HepG2 (cell line): ENCODE measurements around the gene SGPP2. TPM values are rescaled to one million over a fixed set of nuclear protein-coding genes. Genes with fewer than 3 reads are reported as not detected.

Experiments used
- ATAC-seq: fragments of 200-7000 bp; cut with Tn5 transposase; 3 replicates; pipeline ENCODE4 v1.9.1; 2020; ENCODE audit warnings: mild to moderate bottlenecking, moderate library complexity
- BruUV-seq: library from RNA; stranded (reverse); fragments of 400-500 nt; replicated peaks from 2 replicates; lab custom pipeline; 2021; lab: Mats Ljungman, UMichigan
- CTCF ChIA-PET: fragments of 300-600 bp; formaldehyde crosslinking; extraction: SDS; loops from one replicate; lab custom pipeline; 2021; ENCODE audit warnings: low total read pairs, inconsistent platforms, low intra/inter-chr PET ratio; lab: Yijun Ruan, JAX
- POLR2A ChIA-PET: fragments of 350-600 bp; sonication (Branson Sonifier 250); formaldehyde crosslinking; loops from one replicate; lab custom pipeline; 2020; ENCODE audit warnings: antibody characterized with exemption, inconsistent platforms; lab: Yijun Ruan, JAX
- DNase-seq: peaks from one replicate; pipeline ENCODE4 v3.0.0-alpha.2; 2015; ENCODE audit warnings: low spot score
- FAIRE-seq: peaks from 3 replicates; lab custom pipeline; 2011; peaks lifted over from hg19 to GRCh38; lab: Jason Lieb, UNC
- H2AFZ ChIP-seq: one replicate; pipeline ENCODE4 v1.6.1; 2011; ENCODE audit warnings: low read length, inconsistent platforms
- H3K27ac ChIP-seq: fragments of 300-600 bp; 3 replicates; pipeline ENCODE4 v1.8.0; 2011; ENCODE audit warnings: mixed run types, mild to moderate bottlenecking, mixed read lengths, low read length, inconsistent platforms; ENCODE audit not compliant: insufficient read depth; ENCODE audit errors: extremely low read length
- H3K27me3 ChIP-seq, 2 experiments: fragments of 200-600 bp in 1 of 2; 2 replicates in 1 of 2; 3 replicates in 1 of 2; pipeline versions ENCODE4 v1.6.0 to v1.8.0; 2011; ENCODE audit warnings: low read length in 2 of 2, mild to moderate bottlenecking in 2 of 2, moderate library complexity in 2 of 2, inconsistent platforms in 1 of 2; ENCODE audit not compliant: insufficient read depth in 2 of 2, control insufficient read depth in 1 of 2
- H3K36me3 ChIP-seq, 2 experiments: fragments of 200-600 bp in 1 of 2; replicated peaks in 1 of 2; 2 replicates in 1 of 2; 3 replicates in 1 of 2; pipeline versions ENCODE4 v1.5.1 to v1.8.0; 2011; ENCODE audit warnings: low read length in 2 of 2, inconsistent platforms in 1 of 2; ENCODE audit not compliant: insufficient read depth in 2 of 2, control insufficient read depth in 1 of 2
- H3K4me1 ChIP-seq: 2 replicates; pipeline ENCODE4 v1.5.1; 2012; ENCODE audit warnings: low read length, inconsistent platforms; ENCODE audit not compliant: insufficient read depth
- H3K4me2 ChIP-seq: 2 replicates; pipeline ENCODE4 v1.6.0; 2011; ENCODE audit warnings: low read depth, low read length, inconsistent platforms
- H3K4me3 ChIP-seq, 3 experiments: fragments of 200-600 bp in 1 of 3; sonication (generic), shearing (Covaris generic) in 1 of 3; replicated peaks in 1 of 3; 2 replicates each; pipeline ENCODE4 v1.5.1; 2011 to 2016; ENCODE audit warnings: low read length in 3 of 3, inconsistent platforms in 2 of 3, low read depth in 2 of 3, mild to moderate bottlenecking in 2 of 3, control low read depth in 1 of 3, mixed read lengths in 1 of 3; ENCODE audit not compliant: insufficient read depth in 1 of 3
- H3K79me2 ChIP-seq: one replicate; pipeline ENCODE4 v1.6.1; 2011; ENCODE audit warnings: low read length, inconsistent platforms; ENCODE audit not compliant: insufficient read depth
- H3K9ac ChIP-seq: 2 replicates; pipeline ENCODE4 v1.6.0; 2011; ENCODE audit warnings: mild to moderate bottlenecking, low read depth, low read length, inconsistent platforms; ENCODE audit not compliant: insufficient read depth
- H3K9me3 ChIP-seq: 2 replicates; pipeline ENCODE4 v1.5.1; 2012; ENCODE audit warnings: mild to moderate bottlenecking, low read length
- H4K20me1 ChIP-seq: 2 replicates; pipeline ENCODE4 v1.6.0; 2011; ENCODE audit warnings: inconsistent platforms, mild to moderate bottlenecking, low read length, moderate library complexity; ENCODE audit not compliant: insufficient read depth
- KLF13 ChIP-seq: sonication (generic); formaldehyde crosslinking; IDR thresholded peaks from 2 replicates; pipeline ENCODE4 v1.4.0; 2020; ENCODE audit warnings: mild to moderate bottlenecking, missing genetic modification reagents
- MED8 ChIP-seq: sonication (generic); formaldehyde crosslinking; IDR thresholded peaks from 2 replicates; pipeline ENCODE4 v1.8.1; 2023; ENCODE audit warnings: mild to moderate bottlenecking, missing genetic modification reagents; ENCODE audit not compliant: insufficient replicate concordance
- PCBP2 ChIP-seq: fragments of 200-400 bp; formaldehyde crosslinking; optimal IDR thresholded peaks from 2 replicates; pipeline ENCODE3; 2018; ENCODE audit warnings: low read length, low read depth; ENCODE audit not compliant: poor library complexity, severe bottlenecking
- WGBS: methylation state at CpG from one replicate; pipeline ENCODE4 v1.1.6; 2017; ENCODE audit warnings: low lambda C conversion rate; 5-methylcytosine and 5-hydroxymethylcytosine counted together
- in situ Hi-C: cut with HindIII; loops from 2 replicates; pipeline ENCODE4 v1.10.0; 2017; ENCODE audit warnings: low pct_unique_long_range_greater_than_20kb; ENCODE audit not compliant: extremely low pct_ligation_motif_present
- intact Hi-C: fragments of 100-400 bp; cut with micrococcal nuclease; formaldehyde crosslinking; loops from one replicate; pipeline ENCODE4 v1.10.0; 2022; ENCODE audit not compliant: unreplicated experiment
- polyA plus RNA-seq, 8 experiments: library from polyadenylated mRNA; depleted of rRNA in 3 of 8; stranded (reverse) in 7 of 8; unstranded in 1 of 8; fragments of >200 nt; fragmentation: Illumina TruSeq in 4 of 8; extraction: Trizol in 4 of 8; gene quantifications; 2 replicates each; pipeline versions ENCODE4 v1.2.1 to v1.2.3, GENCODE V29; 2011 to 2016; ENCODE audit warnings: low read depth in 4 of 8, missing spikeins in 1 of 8, mixed read lengths in 1 of 8; ENCODE audit not compliant: insufficient read depth in 1 of 8
- total RNA-seq, 5 experiments: library from RNA; depleted of rRNA; stranded (reverse); fragments of >200 nt; fragmentation: Illumina TruSeq; extraction: Trizol; gene quantifications; 2 replicates each; pipeline ENCODE4 v1.2.3, GENCODE V29; 2016; ENCODE audit warnings: low read depth in 1 of 5
- TF ChIP-seq, protein P1 (sequence below), 2 experiments: IDR thresholded peaks; 2 replicates each; pipeline ENCODE4 v1.6.1; 2011 to 2012; ENCODE audit warnings: low read length in 2 of 2, borderline replicate concordance in 1 of 2, low read depth in 1 of 2, mild to moderate bottlenecking in 1 of 2, moderate library complexity in 1 of 2
- TF ChIP-seq, protein P2 (sequence below), 2 experiments: fragments of 450-650 bp in 1 of 2; sonication (generic) in 1 of 2; formaldehyde crosslinking in 1 of 2; IDR thresholded peaks; 2 replicates each; pipeline versions ENCODE4 v1.6.1 to v1.8.0; 2016 to 2022; ENCODE audit warnings: antibody characterized with exemption in 1 of 2, mild to moderate bottlenecking in 1 of 2, missing genetic modification reagents in 1 of 2
- TF ChIP-seq, protein P3 (sequence below): sonication (generic); formaldehyde crosslinking; conservative IDR thresholded peaks from 2 replicates; pipeline ENCODE4 v1.8.0; 2022; ENCODE audit warnings: mild to moderate bottlenecking, moderate library complexity, missing genetic modification reagents

Gene SGPP2
- total and polyA plus RNA-seq, 2 of the 13 experiments (the other 11 are each of a cell fraction or from before 2014, with no cell fraction given), result not detected

DNA sequence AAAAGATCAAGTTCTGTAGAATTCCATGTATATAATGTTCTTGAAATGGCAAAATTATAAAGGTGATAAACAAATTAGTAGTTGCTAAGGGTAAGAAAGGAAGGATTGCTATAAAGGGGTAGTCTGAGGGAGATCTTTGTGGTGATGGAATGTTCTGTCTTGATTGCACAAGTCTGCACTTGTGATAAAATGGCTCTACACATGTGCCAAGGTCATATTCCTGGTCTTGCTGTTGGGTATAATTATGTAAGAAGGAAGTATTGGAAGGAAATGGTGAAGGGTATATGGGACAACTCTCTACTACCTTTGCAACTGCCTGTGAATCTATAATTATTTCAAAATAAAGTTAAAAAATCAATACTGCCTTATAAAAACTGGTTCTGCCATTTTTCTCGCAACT lies 15.3 kb downstream of the SGPP2 start:
- no peak for FAIRE-seq
- ChIA-PET CTCF (no interaction called here), POLR2A (no interaction called here)
- Histone ChIP-seq H3K9ac (no peak overlapping the region), H3K4me3 (no peak overlapping the region), H4K20me1 (no peaks in the 10 kb centered on the region), H3K79me2 (no peaks in the 10 kb centered on the region), H3K4me1 (no peaks in the 10 kb centered on the region), H3K36me3 (no peaks in the 10 kb centered on the region), H2AFZ (no peak overlapping the region), H3K9me3 (no peaks in the 10 kb centered on the region), H3K4me2 (no peak overlapping the region), H3K27me3 (0 out of 5 replicates have a peak, but pooled peaks cover 0 to 2% of the 10 kb centered on the region in 2 experiments), H3K27ac (no peak overlapping the region)
- 4% methylated on average over 1 of the region's 1 CpG for WGBS
- BruUV-seq, result no TSS peak
- intact Hi-C loops, result loop anchor here (10.0 kb wide), 1 partner anchor 125 kb away; no protein-coding TSS in a partner anchor
- in situ Hi-C loops, result no loop called here
- no peak for TF ChIP-seq MED8 (CRISPR knock-in tag)
- TF ChIP-seq, protein P1, sequence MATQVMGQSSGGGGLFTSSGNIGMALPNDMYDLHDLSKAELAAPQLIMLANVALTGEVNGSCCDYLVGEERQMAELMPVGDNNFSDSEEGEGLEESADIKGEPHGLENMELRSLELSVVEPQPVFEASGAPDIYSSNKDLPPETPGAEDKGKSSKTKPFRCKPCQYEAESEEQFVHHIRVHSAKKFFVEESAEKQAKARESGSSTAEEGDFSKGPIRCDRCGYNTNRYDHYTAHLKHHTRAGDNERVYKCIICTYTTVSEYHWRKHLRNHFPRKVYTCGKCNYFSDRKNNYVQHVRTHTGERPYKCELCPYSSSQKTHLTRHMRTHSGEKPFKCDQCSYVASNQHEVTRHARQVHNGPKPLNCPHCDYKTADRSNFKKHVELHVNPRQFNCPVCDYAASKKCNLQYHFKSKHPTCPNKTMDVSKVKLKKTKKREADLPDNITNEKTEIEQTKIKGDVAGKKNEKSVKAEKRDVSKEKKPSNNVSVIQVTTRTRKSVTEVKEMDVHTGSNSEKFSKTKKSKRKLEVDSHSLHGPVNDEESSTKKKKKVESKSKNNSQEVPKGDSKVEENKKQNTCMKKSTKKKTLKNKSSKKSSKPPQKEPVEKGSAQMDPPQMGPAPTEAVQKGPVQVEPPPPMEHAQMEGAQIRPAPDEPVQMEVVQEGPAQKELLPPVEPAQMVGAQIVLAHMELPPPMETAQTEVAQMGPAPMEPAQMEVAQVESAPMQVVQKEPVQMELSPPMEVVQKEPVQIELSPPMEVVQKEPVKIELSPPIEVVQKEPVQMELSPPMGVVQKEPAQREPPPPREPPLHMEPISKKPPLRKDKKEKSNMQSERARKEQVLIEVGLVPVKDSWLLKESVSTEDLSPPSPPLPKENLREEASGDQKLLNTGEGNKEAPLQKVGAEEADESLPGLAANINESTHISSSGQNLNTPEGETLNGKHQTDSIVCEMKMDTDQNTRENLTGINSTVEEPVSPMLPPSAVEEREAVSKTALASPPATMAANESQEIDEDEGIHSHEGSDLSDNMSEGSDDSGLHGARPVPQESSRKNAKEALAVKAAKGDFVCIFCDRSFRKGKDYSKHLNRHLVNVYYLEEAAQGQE (IDR thresholded peaks at IDR 0.05; ENCODE audit: borderline replicate concordance in 1 of 2, low read depth in 1 of 2, low read length in 2 of 2), result no peak
- no peak for TF ChIP-seq PCBP2
- TF ChIP-seq, protein P2, sequence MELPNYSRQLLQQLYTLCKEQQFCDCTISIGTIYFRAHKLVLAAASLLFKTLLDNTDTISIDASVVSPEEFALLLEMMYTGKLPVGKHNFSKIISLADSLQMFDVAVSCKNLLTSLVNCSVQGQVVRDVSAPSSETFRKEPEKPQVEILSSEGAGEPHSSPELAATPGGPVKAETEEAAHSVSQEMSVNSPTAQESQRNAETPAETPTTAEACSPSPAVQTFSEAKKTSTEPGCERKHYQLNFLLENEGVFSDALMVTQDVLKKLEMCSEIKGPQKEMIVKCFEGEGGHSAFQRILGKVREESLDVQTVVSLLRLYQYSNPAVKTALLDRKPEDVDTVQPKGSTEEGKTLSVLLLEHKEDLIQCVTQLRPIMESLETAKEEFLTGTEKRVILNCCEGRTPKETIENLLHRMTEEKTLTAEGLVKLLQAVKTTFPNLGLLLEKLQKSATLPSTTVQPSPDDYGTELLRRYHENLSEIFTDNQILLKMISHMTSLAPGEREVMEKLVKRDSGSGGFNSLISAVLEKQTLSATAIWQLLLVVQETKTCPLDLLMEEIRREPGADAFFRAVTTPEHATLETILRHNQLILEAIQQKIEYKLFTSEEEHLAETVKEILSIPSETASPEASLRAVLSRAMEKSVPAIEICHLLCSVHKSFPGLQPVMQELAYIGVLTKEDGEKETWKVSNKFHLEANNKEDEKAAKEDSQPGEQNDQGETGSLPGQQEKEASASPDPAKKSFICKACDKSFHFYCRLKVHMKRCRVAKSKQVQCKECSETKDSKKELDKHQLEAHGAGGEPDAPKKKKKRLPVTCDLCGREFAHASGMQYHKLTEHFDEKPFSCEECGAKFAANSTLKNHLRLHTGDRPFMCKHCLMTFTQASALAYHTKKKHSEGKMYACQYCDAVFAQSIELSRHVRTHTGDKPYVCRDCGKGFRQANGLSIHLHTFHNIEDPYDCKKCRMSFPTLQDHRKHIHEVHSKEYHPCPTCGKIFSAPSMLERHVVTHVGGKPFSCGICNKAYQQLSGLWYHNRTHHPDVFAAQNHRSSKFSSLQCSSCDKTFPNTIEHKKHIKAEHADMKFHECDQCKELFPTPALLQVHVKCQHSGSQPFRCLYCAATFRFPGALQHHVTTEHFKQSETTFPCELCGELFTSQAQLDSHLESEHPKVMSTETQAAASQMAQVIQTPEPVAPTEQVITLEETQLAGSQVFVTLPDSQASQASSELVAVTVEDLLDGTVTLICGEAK (IDR thresholded peaks at IDR 0.05), result no peak
- TF ChIP-seq, protein P2 (CRISPR knock-in tag; IDR thresholded peaks at IDR 0.05), result no peak
- no peak for TF ChIP-seq KLF13 (CRISPR knock-in tag)
- TF ChIP-seq, protein P3, sequence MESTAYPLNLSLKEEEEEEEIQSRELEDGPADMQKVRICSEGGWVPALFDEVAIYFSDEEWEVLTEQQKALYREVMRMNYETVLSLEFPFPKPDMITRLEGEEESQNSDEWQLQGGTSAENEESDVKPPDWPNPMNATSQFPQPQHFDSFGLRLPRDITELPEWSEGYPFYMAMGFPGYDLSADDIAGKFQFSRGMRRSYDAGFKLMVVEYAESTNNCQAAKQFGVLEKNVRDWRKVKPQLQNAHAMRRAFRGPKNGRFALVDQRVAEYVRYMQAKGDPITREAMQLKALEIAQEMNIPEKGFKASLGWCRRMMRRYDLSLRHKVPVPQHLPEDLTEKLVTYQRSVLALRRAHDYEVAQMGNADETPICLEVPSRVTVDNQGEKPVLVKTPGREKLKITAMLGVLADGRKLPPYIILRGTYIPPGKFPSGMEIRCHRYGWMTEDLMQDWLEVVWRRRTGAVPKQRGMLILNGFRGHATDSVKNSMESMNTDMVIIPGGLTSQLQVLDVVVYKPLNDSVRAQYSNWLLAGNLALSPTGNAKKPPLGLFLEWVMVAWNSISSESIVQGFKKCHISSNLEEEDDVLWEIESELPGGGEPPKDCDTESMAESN (CRISPR knock-in tag), result no peak
- no peak for DNase-seq
- ATAC-seq, result no peak
